BE2C (cell line): ENCODE data around the gene HMGN4.

Experiments used
- DNase-seq: peaks from one replicate; pipeline ENCODE4 v3.0.0-alpha.2; 2020
- H3K27me3 ChIP-seq: fragments of 250-450 bp; sonication (Bioruptor Pico); 2 replicates; pipeline ENCODE4 v1.5.1; 2020; ENCODE audit warnings: mild to moderate bottlenecking
- H3K36me3 ChIP-seq: fragments of 250-450 bp; sonication (Bioruptor Pico); 2 replicates; pipeline ENCODE4 v1.5.1; 2020; ENCODE audit warnings: mild to moderate bottlenecking
- H3K4me1 ChIP-seq: fragments of 250-450 bp; sonication (Bioruptor Pico); 2 replicates; pipeline ENCODE4 v1.5.1; 2020
- H3K4me3 ChIP-seq: 2 replicates; pipeline ENCODE4 v1.5.1; 2011; ENCODE audit warnings: low read depth, low read length
- H3K9me3 ChIP-seq: fragments of 250-450 bp; sonication (Bioruptor Pico); 2 replicates; pipeline ENCODE4 v1.5.1; 2020
- CTCF ChIP-seq: IDR thresholded peaks from 2 replicates; pipeline ENCODE4 v1.5.1; 2012; ENCODE audit warnings: mild to moderate bottlenecking, low read depth, low read length

The HMGN4 gene

GRCh38 chr6:26536571-26537159 lies 1.5 kb upstream of the HMGN4 start:
- H3K9me3 ChIP-seq: no peaks in the 10 kb centered on the region
- TF ChIP-seq CTCF: no peak
- H3K27me3 ChIP-seq: no peaks in the 10 kb centered on the region
- H3K36me3 ChIP-seq: peaks cover 5% of the 10 kb centered on the region; the same call in 1 of the 2 replicates
- peak; percentile 50 for DNase-seq
- H3K4me1 ChIP-seq: no peaks in the 10 kb centered on the region
- H3K4me3 ChIP-seq: peak overlapping the region; percentile 80

GRCh38 chr6:26537160-26537845 lies 863 bp upstream of the HMGN4 start:
- no peaks in the 10 kb centered on the region for H3K9me3 ChIP-seq
- peak overlapping the region; percentile 80 for H3K4me3 ChIP-seq
- H3K4me1 ChIP-seq: no peaks in the 10 kb centered on the region
- no peaks in the 10 kb centered on the region for H3K27me3 ChIP-seq
- H3K36me3 ChIP-seq: peaks cover 5% of the 10 kb centered on the region; the same call in 1 of the 2 replicates
- peak; percentile 93 for DNase-seq
- no peak for TF ChIP-seq CTCF

- no peaks in the 10 kb centered on the region for H3K4me1 ChIP-seq
- peak overlapping the region; percentile 80 for H3K4me3 ChIP-seq
- peaks cover 7% of the 10 kb centered on the region; the same call in 1 of the 2 replicates for H3K36me3 ChIP-seq
- H3K9me3 ChIP-seq: no peaks in the 10 kb centered on the region
- H3K27me3 ChIP-seq: no peaks in the 10 kb centered on the region
- DNase-seq: no peak
- TF ChIP-seq CTCF: no peak
These were observed 371 bp downstream of the HMGN4 start for GRCh38 chr6:26538572-26538902.

- Histone ChIP-seq H3K27me3 (no peaks in the 10 kb centered on the region), H3K4me1 (no peaks in the 10 kb centered on the region), H3K9me3 (no peaks in the 10 kb centered on the region), H3K4me3 (peak overlapping the region; percentile 80), H3K36me3 (peaks cover 7% of the 10 kb centered on the region)
- DNase-seq: no peak
- TF ChIP-seq CTCF: no peak
These were observed 977 bp downstream of the HMGN4 start for GRCh38 chr6:26539071-26539615.

- no peaks in the 10 kb centered on the region for H3K9me3 ChIP-seq
- H3K4me3 ChIP-seq: no peak overlapping the region
- no peaks in the 10 kb centered on the region for H3K4me1 ChIP-seq
- no peaks in the 10 kb centered on the region for H3K27me3 ChIP-seq
- H3K36me3 ChIP-seq: peaks cover 11% of the 10 kb centered on the region
- DNase-seq: no peak
- TF ChIP-seq CTCF: no peak
These were observed 3.4 kb downstream of the HMGN4 start for GRCh38 chr6:26541579-26541978.

DNA sequence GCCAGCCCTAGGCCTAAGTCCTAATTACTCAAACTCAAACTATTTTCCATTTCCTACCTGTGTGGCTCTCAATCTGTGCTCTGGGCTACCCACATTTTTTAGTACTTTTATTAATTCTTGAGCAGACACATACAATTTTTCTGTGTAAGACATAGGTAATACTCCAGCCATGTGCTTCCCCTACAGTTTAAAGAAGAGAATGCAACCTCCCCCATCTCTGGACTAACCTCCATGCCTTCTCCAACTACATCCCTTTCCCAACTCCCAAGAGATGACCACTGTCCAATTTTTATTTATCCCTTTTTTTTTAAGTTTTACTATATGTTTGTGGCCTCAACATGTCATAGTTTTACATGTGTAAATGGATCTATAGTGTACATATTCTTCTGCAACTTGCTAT lies 5.8 kb downstream of the HMGN4 start:
- peak; percentile 50 for TF ChIP-seq CTCF

More for the DNA sequence above, 5.8 kb downstream of the HMGN4 start:
- Histone ChIP-seq H3K9me3 (no peaks in the 10 kb centered on the region), H3K36me3 (peaks cover 11% of the 10 kb centered on the region), H3K4me1 (no peaks in the 10 kb centered on the region), H3K27me3 (no peaks in the 10 kb centered on the region), H3K4me3 (no peak overlapping the region)
- no peak for DNase-seq
